Measurements from ENCODE around the gene MAGEB4.
A peak's percentile ranks its signal among the peaks of the same experiment; 100 is the strongest.

The MAGEB4 gene

DNA sequence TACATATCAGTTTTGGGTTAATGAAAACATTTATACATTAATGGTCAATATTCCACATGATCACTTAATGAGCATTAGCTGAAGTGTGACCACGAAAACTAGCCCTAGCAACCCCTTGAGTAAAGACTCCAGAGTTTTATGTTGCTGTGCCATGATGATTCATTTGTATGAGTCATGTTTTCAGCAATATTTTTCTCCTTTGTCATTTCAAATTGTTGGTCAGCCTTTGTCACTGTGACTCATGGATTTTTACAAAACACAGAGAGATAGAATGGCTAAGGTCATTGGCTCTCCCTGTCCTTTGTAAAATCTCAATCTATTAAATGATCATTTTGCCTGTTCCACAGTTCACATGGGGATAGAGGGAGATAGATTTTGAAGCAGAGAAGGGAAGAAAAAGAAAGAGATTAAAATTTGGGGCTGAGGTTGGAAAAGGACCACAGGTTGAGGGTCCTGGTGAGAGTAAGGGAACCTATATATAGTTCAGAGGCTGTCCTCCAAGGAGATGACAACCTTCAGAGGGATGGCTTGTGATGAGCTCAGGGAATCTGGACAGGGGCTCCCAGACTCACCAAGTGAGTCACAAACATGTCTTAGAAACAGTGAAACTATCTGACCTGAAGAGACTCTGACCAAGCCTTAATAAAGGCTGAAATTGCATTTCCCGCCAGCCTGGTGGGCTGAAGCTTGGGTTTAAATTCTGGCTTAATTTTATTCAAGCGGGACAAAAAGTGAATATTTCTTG, 41.8 kb downstream of the MAGEB4 start:
- peak; percentile 88 for FAIRE-seq
- peak; percentile 74 for DNase-seq (ENCODE audit: insufficient read length, low spot score)

All from HTR-8/SVneo (cell line).